Memory B cell (primary cell): ENCODE results near the gene CD9.

Experiments
- ATAC-seq: fragments of 150-1000 bp; cut with Tn5 transposase; 2 replicates; pipeline ENCODE4 v1.10.0; 2021; ENCODE audit warnings: low read depth, mild to moderate bottlenecking, moderate library complexity
- DNase-seq, 2 donors: peaks; one replicate each; pipeline ENCODE4 v3.0.0; 2022; ENCODE audit warnings: low spot score in 2 of 2
- H3K27ac Mint-ChIP-seq: one replicate; pipeline ENCODE4 v1.8.0; 2022; ENCODE audit warnings: mild to moderate bottlenecking, moderate library complexity, mixed read lengths
- H3K27me3 Mint-ChIP-seq: one replicate; pipeline ENCODE4 v1.8.0; 2022; ENCODE audit warnings: mixed read lengths
- H3K36me3 Mint-ChIP-seq: one replicate; pipeline ENCODE4 v1.8.0; 2022; ENCODE audit warnings: mild to moderate bottlenecking, mixed read lengths
- H3K4me1 Mint-ChIP-seq: one replicate; pipeline ENCODE4 v1.8.0; 2022; ENCODE audit warnings: mixed read lengths
- H3K4me3 Mint-ChIP-seq: one replicate; pipeline ENCODE4 v1.8.0; 2022; ENCODE audit warnings: mild to moderate bottlenecking, moderate library complexity, mixed read lengths
- H3K9me3 Mint-ChIP-seq: one replicate; pipeline ENCODE4 v1.8.0; 2022; ENCODE audit warnings: mixed read lengths

CD9 gene

GRCh38 chr12:6268484-6269157 lies 68.4 kb downstream of the CD9 start:
- Mint-ChIP-seq H3K4me1 (peaks cover 9% of the 10 kb centered on the region), H3K9me3 (no peaks in the 10 kb centered on the region), H3K36me3 (no peaks in the 10 kb centered on the region), H3K27me3 (peaks cover 9% of the 10 kb centered on the region), H3K4me3 (no peak overlapping the region), H3K27ac (no peak overlapping the region)
- ATAC-seq (no peak), DNase-seq (no peak)

- no peaks in the 10 kb centered on the region for H3K9me3 Mint-ChIP-seq
- H3K27me3 Mint-ChIP-seq: peaks cover 14% of the 10 kb centered on the region
- no peak for DNase-seq
- peaks cover 7% of the 10 kb centered on the region for H3K4me1 Mint-ChIP-seq
- H3K4me3 Mint-ChIP-seq: no peak overlapping the region
- ATAC-seq: no peak
- H3K36me3 Mint-ChIP-seq: no peaks in the 10 kb centered on the region
- no peak overlapping the region for H3K27ac Mint-ChIP-seq
These were observed 69.8 kb downstream of the CD9 start for GRCh38 chr12:6269986-6270385.

GRCh38 chr12:6271281-6271680 lies 71.1 kb downstream of the CD9 start:
- no peak for ATAC-seq
- no peak overlapping the region for H3K4me3 Mint-ChIP-seq
- H3K9me3 Mint-ChIP-seq: no peaks in the 10 kb centered on the region
- H3K36me3 Mint-ChIP-seq: no peaks in the 10 kb centered on the region
- peaks cover 7% of the 10 kb centered on the region for H3K4me1 Mint-ChIP-seq
- peaks cover 14% of the 10 kb centered on the region for H3K27me3 Mint-ChIP-seq
- no peak overlapping the region for H3K27ac Mint-ChIP-seq
- DNase-seq: no peak

GRCh38 chr12:6272300-6273204 lies 72.4 kb downstream of the CD9 start:
- no peak overlapping the region for H3K4me3 Mint-ChIP-seq
- peaks cover 14% of the 10 kb centered on the region for H3K27me3 Mint-ChIP-seq
- H3K27ac Mint-ChIP-seq: no peak overlapping the region
- H3K9me3 Mint-ChIP-seq: no peaks in the 10 kb centered on the region
- ATAC-seq: no peak
- no peaks in the 10 kb centered on the region for H3K36me3 Mint-ChIP-seq
- H3K4me1 Mint-ChIP-seq: peaks cover 5% of the 10 kb centered on the region
- no peak for DNase-seq

GRCh38 chr12:6273205-6273540 lies 73.0 kb downstream of the CD9 start:
- H3K27ac Mint-ChIP-seq: no peak overlapping the region
- ATAC-seq (no peak), DNase-seq (no peak)
- H3K4me3 Mint-ChIP-seq: no peak overlapping the region
- peaks cover 8% of the 10 kb centered on the region for H3K4me1 Mint-ChIP-seq
- H3K27me3 Mint-ChIP-seq: peaks cover 14% of the 10 kb centered on the region
- H3K36me3 Mint-ChIP-seq: no peaks in the 10 kb centered on the region
- H3K9me3 Mint-ChIP-seq: no peaks in the 10 kb centered on the region

GRCh38 chr12:6273541-6274230 lies 73.5 kb downstream of the CD9 start:
- peaks cover 9% of the 10 kb centered on the region for H3K4me1 Mint-ChIP-seq
- H3K27ac Mint-ChIP-seq: no peak overlapping the region
- H3K9me3 Mint-ChIP-seq: no peaks in the 10 kb centered on the region
- no peak for ATAC-seq
- no peaks in the 10 kb centered on the region for H3K36me3 Mint-ChIP-seq
- H3K4me3 Mint-ChIP-seq: no peak overlapping the region
- peaks cover 14% of the 10 kb centered on the region for H3K27me3 Mint-ChIP-seq
- no peak for DNase-seq

GRCh38 chr12:6274231-6275221 lies 74.3 kb downstream of the CD9 start:
- Mint-ChIP-seq H3K27ac (no peak overlapping the region), H3K27me3 (peaks cover 14% of the 10 kb centered on the region), H3K4me1 (peaks cover 9% of the 10 kb centered on the region), H3K9me3 (no peaks in the 10 kb centered on the region), H3K4me3 (no peak overlapping the region), H3K36me3 (no peaks in the 10 kb centered on the region)
- ATAC-seq: no peak
- no peak for DNase-seq

- no peak overlapping the region for H3K27ac Mint-ChIP-seq
- H3K4me3 Mint-ChIP-seq: no peak overlapping the region
- no peaks in the 10 kb centered on the region for H3K36me3 Mint-ChIP-seq
- ATAC-seq (no peak), DNase-seq (no peak)
- peaks cover 18% of the 10 kb centered on the region for H3K27me3 Mint-ChIP-seq
- H3K4me1 Mint-ChIP-seq: peaks cover 13% of the 10 kb centered on the region
- H3K9me3 Mint-ChIP-seq: no peaks in the 10 kb centered on the region
These were observed 76.0 kb downstream of the CD9 start for GRCh38 chr12:6275928-6276887.

GRCh38 chr12:6276956-6277620 lies 76.9 kb downstream of the CD9 start:
- H3K27ac Mint-ChIP-seq: no peak overlapping the region
- no peak overlapping the region for H3K4me3 Mint-ChIP-seq
- H3K36me3 Mint-ChIP-seq: no peaks in the 10 kb centered on the region
- H3K9me3 Mint-ChIP-seq: no peaks in the 10 kb centered on the region
- DNase-seq (no peak), ATAC-seq (no peak)
- H3K27me3 Mint-ChIP-seq: peaks cover 22% of the 10 kb centered on the region
- H3K4me1 Mint-ChIP-seq: peaks cover 12% of the 10 kb centered on the region

GRCh38 chr12:6277982-6278438 lies 77.8 kb downstream of the CD9 start:
- Mint-ChIP-seq H3K4me3 (peak overlapping the region; percentile 87), H3K36me3 (no peaks in the 10 kb centered on the region), H3K27me3 (peaks cover 25% of the 10 kb centered on the region), H3K4me1 (peaks cover 10% of the 10 kb centered on the region), H3K9me3 (no peaks in the 10 kb centered on the region), H3K27ac (peak overlapping the region; percentile 78)
- peak; percentile 34 for ATAC-seq
- DNase-seq: no peak

- ATAC-seq (peak; percentile 95), DNase-seq (peak; percentile 91 to 96)
- Mint-ChIP-seq H3K27ac (peak overlapping the region; percentile 78), H3K36me3 (no peaks in the 10 kb centered on the region), H3K9me3 (no peaks in the 10 kb centered on the region), H3K4me1 (peaks cover 7% of the 10 kb centered on the region), H3K27me3 (peaks cover 24% of the 10 kb centered on the region), H3K4me3 (peak overlapping the region; percentile 87)
These were observed 78.4 kb downstream of the CD9 start for GRCh38 chr12:6278439-6279255.
